Measurements from ENCODE around the gene SLC25A30. TPM values are rescaled to one million over a fixed set of nuclear protein-coding genes. Genes with fewer than 3 reads are reported as not detected.

SLC25A30 gene
- total and polyA plus RNA-seq, 2 of the 13 experiments (the other 11 are each of a cell fraction or from before 2014, with no cell fraction given) = 19.6 to 22.5 TPM

DNA sequence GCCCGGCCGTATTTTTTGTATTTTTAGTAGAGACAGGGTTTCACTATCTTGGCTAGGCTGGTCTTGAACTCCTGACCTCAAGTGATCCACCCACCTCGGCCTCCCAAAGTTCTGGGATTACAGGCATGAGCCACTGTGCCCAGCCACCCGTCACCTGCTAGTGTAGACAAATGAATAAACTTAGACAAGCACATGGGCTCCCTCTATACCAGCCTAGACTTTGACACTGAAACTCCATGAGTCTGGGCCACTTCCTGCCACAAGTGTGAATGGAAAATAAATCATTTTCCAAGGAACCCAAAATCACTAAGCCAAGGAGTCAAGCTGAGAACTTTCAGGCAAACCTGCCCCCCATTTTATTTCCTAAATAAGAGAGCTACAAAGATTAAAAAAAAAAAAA lies 50.2 kb downstream of the SLC25A30 start (continued):
- TF ChIP-seq, protein P1, sequence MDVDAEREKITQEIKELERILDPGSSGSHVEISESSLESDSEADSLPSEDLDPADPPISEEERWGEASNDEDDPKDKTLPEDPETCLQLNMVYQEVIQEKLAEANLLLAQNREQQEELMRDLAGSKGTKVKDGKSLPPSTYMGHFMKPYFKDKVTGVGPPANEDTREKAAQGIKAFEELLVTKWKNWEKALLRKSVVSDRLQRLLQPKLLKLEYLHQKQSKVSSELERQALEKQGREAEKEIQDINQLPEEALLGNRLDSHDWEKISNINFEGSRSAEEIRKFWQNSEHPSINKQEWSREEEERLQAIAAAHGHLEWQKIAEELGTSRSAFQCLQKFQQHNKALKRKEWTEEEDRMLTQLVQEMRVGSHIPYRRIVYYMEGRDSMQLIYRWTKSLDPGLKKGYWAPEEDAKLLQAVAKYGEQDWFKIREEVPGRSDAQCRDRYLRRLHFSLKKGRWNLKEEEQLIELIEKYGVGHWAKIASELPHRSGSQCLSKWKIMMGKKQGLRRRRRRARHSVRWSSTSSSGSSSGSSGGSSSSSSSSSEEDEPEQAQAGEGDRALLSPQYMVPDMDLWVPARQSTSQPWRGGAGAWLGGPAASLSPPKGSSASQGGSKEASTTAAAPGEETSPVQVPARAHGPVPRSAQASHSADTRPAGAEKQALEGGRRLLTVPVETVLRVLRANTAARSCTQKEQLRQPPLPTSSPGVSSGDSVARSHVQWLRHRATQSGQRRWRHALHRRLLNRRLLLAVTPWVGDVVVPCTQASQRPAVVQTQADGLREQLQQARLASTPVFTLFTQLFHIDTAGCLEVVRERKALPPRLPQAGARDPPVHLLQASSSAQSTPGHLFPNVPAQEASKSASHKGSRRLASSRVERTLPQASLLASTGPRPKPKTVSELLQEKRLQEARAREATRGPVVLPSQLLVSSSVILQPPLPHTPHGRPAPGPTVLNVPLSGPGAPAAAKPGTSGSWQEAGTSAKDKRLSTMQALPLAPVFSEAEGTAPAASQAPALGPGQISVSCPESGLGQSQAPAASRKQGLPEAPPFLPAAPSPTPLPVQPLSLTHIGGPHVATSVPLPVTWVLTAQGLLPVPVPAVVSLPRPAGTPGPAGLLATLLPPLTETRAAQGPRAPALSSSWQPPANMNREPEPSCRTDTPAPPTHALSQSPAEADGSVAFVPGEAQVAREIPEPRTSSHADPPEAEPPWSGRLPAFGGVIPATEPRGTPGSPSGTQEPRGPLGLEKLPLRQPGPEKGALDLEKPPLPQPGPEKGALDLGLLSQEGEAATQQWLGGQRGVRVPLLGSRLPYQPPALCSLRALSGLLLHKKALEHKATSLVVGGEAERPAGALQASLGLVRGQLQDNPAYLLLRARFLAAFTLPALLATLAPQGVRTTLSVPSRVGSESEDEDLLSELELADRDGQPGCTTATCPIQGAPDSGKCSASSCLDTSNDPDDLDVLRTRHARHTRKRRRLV (CRISPR knock-in tag; IDR thresholded peaks at IDR 0.05) = no peak
- TF ChIP-seq, protein P2, sequence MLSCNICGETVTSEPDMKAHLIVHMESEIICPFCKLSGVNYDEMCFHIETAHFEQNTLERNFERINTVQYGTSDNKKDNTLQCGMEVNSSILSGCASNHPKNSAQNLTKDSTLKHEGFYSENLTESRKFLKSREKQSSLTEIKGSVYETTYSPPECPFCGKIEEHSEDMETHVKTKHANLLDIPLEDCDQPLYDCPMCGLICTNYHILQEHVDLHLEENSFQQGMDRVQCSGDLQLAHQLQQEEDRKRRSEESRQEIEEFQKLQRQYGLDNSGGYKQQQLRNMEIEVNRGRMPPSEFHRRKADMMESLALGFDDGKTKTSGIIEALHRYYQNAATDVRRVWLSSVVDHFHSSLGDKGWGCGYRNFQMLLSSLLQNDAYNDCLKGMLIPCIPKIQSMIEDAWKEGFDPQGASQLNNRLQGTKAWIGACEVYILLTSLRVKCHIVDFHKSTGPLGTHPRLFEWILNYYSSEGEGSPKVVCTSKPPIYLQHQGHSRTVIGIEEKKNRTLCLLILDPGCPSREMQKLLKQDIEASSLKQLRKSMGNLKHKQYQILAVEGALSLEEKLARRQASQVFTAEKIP (CRISPR knock-in tag; IDR thresholded peaks at IDR 0.05; ENCODE audit: borderline replicate concordance) = no peak
- no peak for TF ChIP-seq REL (CRISPR knock-in tag; conservative IDR thresholded peaks at IDR 0.05)
- TF ChIP-seq CBX5 (CRISPR knock-in tag; IDR thresholded peaks at IDR 0.05; ENCODE audit: borderline replicate concordance) = no peak
- TF ChIP-seq RARG (CRISPR knock-in tag; IDR thresholded peaks at IDR 0.05; ENCODE audit: low read depth) = no peak
- TF ChIP-seq ZNF879 (CRISPR knock-in tag; IDR thresholded peaks at IDR 0.05) = no peak
- TF ChIP-seq, protein P3, sequence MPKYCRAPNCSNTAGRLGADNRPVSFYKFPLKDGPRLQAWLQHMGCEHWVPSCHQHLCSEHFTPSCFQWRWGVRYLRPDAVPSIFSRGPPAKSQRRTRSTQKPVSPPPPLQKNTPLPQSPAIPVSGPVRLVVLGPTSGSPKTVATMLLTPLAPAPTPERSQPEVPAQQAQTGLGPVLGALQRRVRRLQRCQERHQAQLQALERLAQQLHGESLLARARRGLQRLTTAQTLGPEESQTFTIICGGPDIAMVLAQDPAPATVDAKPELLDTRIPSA (CRISPR knock-in tag; IDR thresholded peaks at IDR 0.05; ENCODE audit: borderline replicate concordance) = no peak

Measured in HepG2 (cell line).